Muscle layer of colon (tissue), 2 donors: Measurements from ENCODE around the gene UNC5C.
"Not testable (repeated sequence)": the region's sequence is repeated elsewhere in the genome, so short reads cannot be mapped to it uniquely, and the experiment has no call there.

Source experiments
- H3K27ac ChIP-seq: one replicate; pipeline ENCODE4 v1.7.0; 2013; ENCODE audit warnings: low read depth, mild to moderate bottlenecking, low read length, moderate library complexity
- H3K27me3 ChIP-seq, 2 donors: one replicate each; pipeline ENCODE4 v1.7.0; 2013; ENCODE audit warnings: low read length in 2 of 2, mild to moderate bottlenecking in 2 of 2; ENCODE audit not compliant: insufficient read depth in 2 of 2, control insufficient read depth in 1 of 2
- H3K36me3 ChIP-seq: one replicate; pipeline ENCODE4 v1.7.0; 2013; ENCODE audit warnings: mild to moderate bottlenecking, low read length; ENCODE audit not compliant: insufficient read depth
- H3K4me1 ChIP-seq: one replicate; pipeline ENCODE4 v1.7.0; 2013; ENCODE audit warnings: mild to moderate bottlenecking, low read length; ENCODE audit not compliant: insufficient read depth
- H3K4me3 ChIP-seq, 2 donors: one replicate each; pipeline ENCODE4 v1.7.0; 2013; ENCODE audit warnings: low read length in 2 of 2, low read depth in 1 of 2, mild to moderate bottlenecking in 1 of 2, moderate library complexity in 1 of 2
- H3K9ac ChIP-seq: one replicate; pipeline ENCODE4 v1.7.0; 2013; ENCODE audit warnings: low read length
- H3K9me3 ChIP-seq: one replicate; pipeline ENCODE4 v1.7.0; 2013; ENCODE audit warnings: mild to moderate bottlenecking, low read length
- donor health status: abdominal sarcoma.
- donor health status: Adenocarcinoma of cecum.

The UNC5C gene

GRCh38 chr4:95158045-95158444, 390.7 kb downstream of the UNC5C start:
- Histone ChIP-seq H3K4me1 (no peaks in the 10 kb centered on the region), H3K9me3 (no peaks in the 10 kb centered on the region), H3K27me3 (no peaks in the 10 kb centered on the region), H3K27ac (no peak overlapping the region), H3K4me3 (no peak overlapping the region), H3K9ac (no peak overlapping the region), H3K36me3 (no peaks in the 10 kb centered on the region)

GRCh38 chr4:95157596-95157995, 391.2 kb downstream of the UNC5C start:
- Histone ChIP-seq H3K36me3 (no peaks in the 10 kb centered on the region), H3K27me3 (no peaks in the 10 kb centered on the region), H3K4me1 (no peaks in the 10 kb centered on the region), H3K9me3 (no peaks in the 10 kb centered on the region), H3K27ac (no peak overlapping the region), H3K9ac (no peak overlapping the region), H3K4me3 (no peak overlapping the region)

- H3K9me3 ChIP-seq, result no peaks in the 10 kb centered on the region
- no peak overlapping the region for H3K4me3 ChIP-seq
- no peaks in the 10 kb centered on the region for H3K27me3 ChIP-seq
- H3K9ac ChIP-seq, result no peak overlapping the region
- H3K27ac ChIP-seq, result no peak overlapping the region
- no peaks in the 10 kb centered on the region for H3K36me3 ChIP-seq
- H3K4me1 ChIP-seq, result no peaks in the 10 kb centered on the region
These were observed 392.4 kb downstream of the UNC5C start for GRCh38 chr4:95156452-95156765.

- no peaks in the 10 kb centered on the region for H3K36me3 ChIP-seq
- no peaks in the 10 kb centered on the region for H3K4me1 ChIP-seq
- no peaks in the 10 kb centered on the region for H3K9me3 ChIP-seq
- H3K4me3 ChIP-seq, result no peak overlapping the region
- no peak overlapping the region for H3K9ac ChIP-seq
- no peaks in the 10 kb centered on the region for H3K27me3 ChIP-seq
- no peak overlapping the region for H3K27ac ChIP-seq
These were observed 392.9 kb downstream of the UNC5C start for GRCh38 chr4:95155759-95156451.

- H3K27me3 ChIP-seq, result no peaks in the 10 kb centered on the region
- no peak overlapping the region for H3K27ac ChIP-seq
- no peak overlapping the region for H3K4me3 ChIP-seq
- no peaks in the 10 kb centered on the region for H3K36me3 ChIP-seq
- no peaks in the 10 kb centered on the region for H3K4me1 ChIP-seq
- H3K9ac ChIP-seq, result no peak overlapping the region
- H3K9me3 ChIP-seq, result no peaks in the 10 kb centered on the region
These were observed 395.6 kb downstream of the UNC5C start for GRCh38 chr4:95153182-95153581.

- Histone ChIP-seq H3K36me3 (no peaks in the 10 kb centered on the region), H3K27me3 (no peaks in the 10 kb centered on the region), H3K4me1 (no peaks in the 10 kb centered on the region), H3K27ac (no peak overlapping the region), H3K9ac (no peak overlapping the region), H3K4me3 (no peak overlapping the region), H3K9me3 (no peaks in the 10 kb centered on the region)
These were observed 397.5 kb downstream of the UNC5C start for GRCh38 chr4:95151255-95151654.

GRCh38 chr4:95142932-95143331, 405.8 kb downstream of the UNC5C start:
- Histone ChIP-seq H3K4me1 (no peaks in the 10 kb centered on the region), H3K9ac (no peak overlapping the region), H3K4me3 (no peak overlapping the region), H3K36me3 (no peaks in the 10 kb centered on the region), H3K27me3 (no peaks in the 10 kb centered on the region), H3K9me3 (no peaks in the 10 kb centered on the region), H3K27ac (no peak overlapping the region)

- Histone ChIP-seq H3K4me3 (no peak overlapping the region), H3K9ac (no peak overlapping the region), H3K9me3 (no peaks in the 10 kb centered on the region), H3K27ac (no peak overlapping the region), H3K27me3 (no peaks in the 10 kb centered on the region), H3K36me3 (no peaks in the 10 kb centered on the region), H3K4me1 (no peaks in the 10 kb centered on the region)
These were observed 407.4 kb downstream of the UNC5C start for GRCh38 chr4:95141361-95141760.

GRCh38 chr4:95139424-95139823, 409.3 kb downstream of the UNC5C start:
- H3K4me1 ChIP-seq, H3K27me3 ChIP-seq: not testable (repeated sequence)

GRCh38 chr4:95134016-95134415, 414.8 kb downstream of the UNC5C start:
- H3K36me3 ChIP-seq, H3K27me3 ChIP-seq, H3K9me3 ChIP-seq, H3K4me3 ChIP-seq, H3K4me1 ChIP-seq, H3K27ac ChIP-seq, H3K9ac ChIP-seq: not testable (repeated sequence)

More at GRCh38 chr4:95139424-95139823, 409.3 kb downstream of the UNC5C start:
- not testable (repeated sequence) for H3K9ac ChIP-seq, H3K9me3 ChIP-seq, H3K4me3 ChIP-seq, H3K36me3 ChIP-seq, H3K27ac ChIP-seq

- H3K4me3 ChIP-seq, result no peak overlapping the region
- no peaks in the 10 kb centered on the region for H3K27me3 ChIP-seq
- no peaks in the 10 kb centered on the region for H3K36me3 ChIP-seq
- H3K27ac ChIP-seq, result no peak overlapping the region
- no peak overlapping the region for H3K9ac ChIP-seq
- H3K9me3 ChIP-seq, result no peaks in the 10 kb centered on the region
- no peaks in the 10 kb centered on the region for H3K4me1 ChIP-seq
These were observed 418.9 kb downstream of the UNC5C start for GRCh38 chr4:95129821-95130311.

- H3K9ac ChIP-seq, result no peak overlapping the region
- no peak overlapping the region for H3K27ac ChIP-seq
- no peaks in the 10 kb centered on the region for H3K9me3 ChIP-seq
- no peaks in the 10 kb centered on the region for H3K4me1 ChIP-seq
- H3K36me3 ChIP-seq, result no peaks in the 10 kb centered on the region
- H3K4me3 ChIP-seq, result no peak overlapping the region
- no peaks in the 10 kb centered on the region for H3K27me3 ChIP-seq
These were observed 419.7 kb downstream of the UNC5C start for GRCh38 chr4:95129031-95129430.
